Measurements from ENCODE around the gene TRIM54.

TRIM54 gene, protein sequence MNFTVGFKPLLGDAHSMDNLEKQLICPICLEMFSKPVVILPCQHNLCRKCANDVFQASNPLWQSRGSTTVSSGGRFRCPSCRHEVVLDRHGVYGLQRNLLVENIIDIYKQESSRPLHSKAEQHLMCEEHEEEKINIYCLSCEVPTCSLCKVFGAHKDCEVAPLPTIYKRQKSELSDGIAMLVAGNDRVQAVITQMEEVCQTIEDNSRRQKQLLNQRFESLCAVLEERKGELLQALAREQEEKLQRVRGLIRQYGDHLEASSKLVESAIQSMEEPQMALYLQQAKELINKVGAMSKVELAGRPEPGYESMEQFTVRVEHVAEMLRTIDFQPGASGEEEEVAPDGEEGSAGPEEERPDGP

DNA sequence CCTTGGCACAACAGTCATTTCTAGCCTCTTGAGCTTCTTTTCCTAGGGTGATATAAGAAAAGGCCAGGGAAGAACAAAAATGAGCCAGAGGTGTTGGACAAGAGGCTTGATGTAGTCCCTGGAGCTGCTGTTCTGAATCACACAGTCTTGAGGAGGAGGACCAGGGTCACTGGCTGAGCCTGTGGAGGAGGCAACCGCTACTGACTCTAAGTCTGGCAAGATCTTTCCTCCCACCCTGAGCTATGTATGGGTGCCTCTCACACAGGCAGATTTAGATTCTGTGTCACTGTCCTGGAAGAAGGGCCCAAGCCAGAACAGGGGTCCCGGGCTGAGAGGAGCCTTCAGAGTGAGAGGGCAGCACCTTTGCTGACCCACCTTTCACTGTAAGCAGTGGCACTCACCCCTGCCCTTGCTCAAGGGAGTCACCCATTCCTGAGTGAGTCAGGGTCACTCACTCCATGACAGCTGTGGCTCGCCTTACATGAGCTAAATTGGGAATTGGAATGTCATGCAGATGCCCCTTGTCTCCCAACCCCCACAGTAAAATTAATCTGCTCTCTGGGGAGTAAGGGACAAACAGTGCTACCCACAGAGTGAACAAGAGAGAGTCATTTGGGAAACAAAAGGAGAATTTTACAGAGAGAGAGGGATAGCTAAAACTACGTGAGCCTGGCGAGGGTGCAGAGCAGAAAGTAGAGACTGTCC is at the start of gene TRIM54:
Gene TRIM54 (plus strand): TSS at position 575 of the 705 bp plus-strand sequence. CDS start 303 bp downstream, outside the sequence.
- DNase-seq, result no peak

DNA sequence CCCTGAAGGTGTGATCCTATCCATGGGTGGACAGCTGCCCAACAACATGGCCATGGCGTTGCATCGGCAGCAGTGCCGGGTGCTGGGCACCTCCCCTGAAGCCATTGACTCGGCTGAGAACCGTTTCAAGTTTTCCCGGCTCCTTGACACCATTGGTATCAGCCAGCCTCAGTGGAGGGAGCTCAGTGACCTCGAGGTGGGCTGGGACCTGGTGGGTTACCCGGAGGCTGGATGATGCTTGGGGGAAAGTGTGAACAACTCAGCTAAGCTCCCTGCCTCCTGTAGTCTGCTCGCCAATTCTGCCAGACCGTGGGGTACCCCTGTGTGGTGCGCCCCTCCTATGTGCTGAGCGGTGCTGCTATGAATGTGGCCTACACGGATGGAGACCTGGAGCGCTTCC is 48.9 kb upstream of the TRIM54 start:
- DNase-seq, result no peak

DNA sequence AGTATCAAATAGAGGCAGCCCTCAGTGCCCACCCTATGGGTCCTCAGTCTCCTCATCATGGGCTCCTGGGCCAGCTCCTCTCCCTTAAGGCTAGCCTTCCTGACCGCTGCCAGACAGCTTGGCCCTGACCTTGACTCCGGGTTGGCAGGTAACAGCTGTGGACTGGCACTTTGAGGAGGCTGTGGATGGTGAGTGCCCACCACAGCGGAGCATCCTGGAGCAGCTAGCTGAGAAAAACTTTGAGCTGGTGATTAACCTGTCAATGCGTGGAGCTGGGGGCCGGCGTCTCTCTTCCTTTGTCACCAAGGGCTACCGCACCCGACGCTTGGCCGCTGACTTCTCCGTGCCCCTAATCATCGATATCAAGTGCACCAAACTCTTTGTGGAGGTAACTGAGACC is 46.1 kb upstream of the TRIM54 start:
- no peak for DNase-seq

DNA sequence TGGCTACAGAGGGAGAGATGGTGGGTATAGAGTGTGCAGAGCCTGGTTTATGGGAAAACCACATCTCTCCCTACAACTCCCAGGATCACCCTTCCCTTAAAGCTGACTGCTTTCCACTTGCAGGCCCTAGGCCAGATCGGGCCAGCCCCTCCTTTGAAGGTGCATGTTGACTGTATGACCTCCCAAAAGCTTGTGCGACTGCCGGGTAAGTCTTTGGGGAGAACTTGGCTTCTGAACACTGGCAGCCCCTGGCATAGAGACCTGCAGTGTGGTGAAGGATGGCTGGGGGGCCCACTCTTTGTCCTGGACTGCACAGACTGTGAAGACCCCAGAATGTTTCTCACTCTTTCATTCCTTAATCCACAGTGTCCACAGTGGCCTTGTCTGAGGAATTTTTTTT is 45.6 kb upstream of the TRIM54 start:
- DNase-seq, result no peak

DNA sequence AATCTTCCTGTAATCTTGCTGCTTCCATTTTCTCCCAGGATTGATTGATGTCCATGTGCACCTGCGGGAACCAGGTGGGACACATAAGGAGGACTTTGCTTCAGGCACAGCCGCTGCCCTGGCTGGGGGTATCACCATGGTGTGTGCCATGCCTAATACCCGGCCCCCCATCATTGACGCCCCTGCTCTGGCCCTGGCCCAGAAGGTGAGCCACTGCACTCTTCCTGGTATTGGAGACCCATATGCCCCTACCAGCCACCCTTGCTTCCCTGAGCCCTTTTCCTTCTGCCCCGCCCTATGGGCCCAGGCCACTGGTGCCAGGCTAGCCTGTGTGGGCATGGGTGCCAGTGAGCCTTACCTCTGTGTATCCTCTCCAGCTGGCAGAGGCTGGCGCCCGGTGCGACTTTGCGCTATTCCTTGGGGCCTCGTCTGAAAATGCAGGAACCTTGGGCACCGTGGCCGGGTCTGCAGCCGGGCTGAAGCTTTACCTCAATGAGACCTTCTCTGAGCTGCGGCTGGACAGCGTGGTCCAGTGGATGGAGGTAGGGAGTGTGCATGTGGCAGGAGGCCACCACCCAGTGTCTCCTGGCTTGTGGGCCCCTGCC is 44.8 kb upstream of the TRIM54 start:
- no peak for DNase-seq

DNA sequence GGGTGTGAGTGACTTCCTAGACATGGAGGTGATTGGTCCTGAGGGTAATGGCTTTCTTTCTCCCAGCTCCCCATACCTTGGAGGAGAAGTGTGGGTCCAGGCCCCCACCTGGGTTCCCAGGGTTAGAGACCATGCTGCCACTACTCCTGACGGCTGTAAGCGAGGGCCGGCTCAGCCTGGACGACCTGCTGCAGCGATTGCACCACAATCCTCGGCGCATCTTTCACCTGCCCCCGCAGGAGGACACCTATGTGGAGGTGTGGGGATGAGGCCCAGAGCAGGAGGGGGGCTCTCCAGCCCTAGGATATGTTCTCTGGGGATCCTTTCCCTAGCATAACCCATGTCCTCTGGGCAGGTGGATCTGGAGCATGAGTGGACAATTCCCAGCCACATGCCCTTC is 43.3 kb upstream of the TRIM54 start:
- no peak for DNase-seq

DNA sequence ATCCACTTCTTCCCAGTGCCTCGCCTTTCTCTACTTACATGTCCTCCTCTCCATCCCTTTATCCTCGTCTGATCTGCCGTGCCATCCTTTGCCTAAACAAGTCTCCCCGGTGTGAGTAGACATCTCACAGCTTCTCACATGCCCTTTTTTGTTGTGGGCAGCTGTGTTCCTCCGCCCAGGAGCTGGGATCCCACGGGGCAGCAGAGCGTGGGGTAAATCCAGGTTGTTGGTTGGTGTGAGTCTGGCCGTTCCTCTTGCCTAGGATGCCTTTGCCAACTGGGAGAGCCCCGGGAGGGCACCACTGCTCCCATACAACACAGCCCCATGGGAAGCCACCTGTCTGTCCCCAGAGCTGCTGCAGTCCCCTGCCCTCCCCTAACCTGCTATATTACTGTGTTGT is 41.8 kb upstream of the TRIM54 start:
- DNase-seq, result no peak

DNA sequence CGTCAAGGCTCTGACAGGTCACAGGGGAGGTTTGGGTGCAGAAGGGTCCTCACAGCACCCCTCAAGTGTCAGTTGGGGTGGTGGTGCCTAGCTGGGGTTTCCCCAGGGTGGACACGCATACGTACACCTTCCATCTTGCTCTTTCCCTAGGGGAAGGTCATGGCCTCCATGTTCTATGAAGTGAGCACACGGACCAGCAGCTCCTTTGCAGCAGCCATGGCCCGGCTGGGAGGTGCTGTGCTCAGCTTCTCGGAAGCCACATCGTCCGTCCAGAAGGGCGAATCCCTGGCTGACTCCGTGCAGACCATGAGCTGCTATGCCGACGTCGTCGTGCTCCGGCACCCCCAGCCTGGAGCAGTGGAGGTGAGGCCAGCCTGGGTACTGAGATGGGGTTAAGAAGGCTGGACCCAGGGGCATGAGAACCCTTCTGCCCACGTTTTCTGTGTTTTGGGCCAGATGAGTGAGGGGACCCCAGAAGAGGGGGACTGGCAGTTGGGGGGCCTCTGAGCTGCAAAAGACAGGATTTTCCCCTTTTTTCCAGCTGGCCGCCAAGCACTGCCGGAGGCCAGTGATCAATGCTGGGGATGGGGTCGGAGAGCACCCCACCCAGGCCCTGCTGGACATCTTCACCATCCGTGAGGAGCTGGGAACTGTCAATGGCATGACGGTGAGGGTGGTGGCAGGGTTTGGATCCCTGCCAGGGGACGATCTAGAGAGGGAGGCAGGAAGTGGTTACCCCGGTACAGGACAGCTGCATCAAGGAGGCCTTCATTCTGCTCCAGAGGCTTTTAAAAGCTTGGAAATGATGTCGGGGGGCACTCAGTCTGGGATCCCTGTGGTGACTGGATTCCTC is 40.2 kb upstream of the TRIM54 start:
- no peak for DNase-seq

DNA sequence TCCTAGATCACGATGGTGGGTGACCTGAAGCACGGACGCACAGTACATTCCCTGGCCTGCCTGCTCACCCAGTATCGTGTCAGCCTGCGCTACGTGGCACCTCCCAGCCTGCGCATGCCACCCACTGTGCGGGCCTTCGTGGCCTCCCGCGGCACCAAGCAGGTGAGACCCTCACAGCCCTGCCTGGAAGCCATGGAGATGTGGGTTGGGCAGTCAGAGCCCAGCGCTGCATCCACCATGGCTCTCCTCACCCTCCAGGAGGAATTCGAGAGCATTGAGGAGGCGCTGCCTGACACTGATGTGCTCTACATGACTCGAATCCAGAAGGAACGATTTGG is 39.6 kb upstream of the TRIM54 start:
- no peak for DNase-seq

DNA sequence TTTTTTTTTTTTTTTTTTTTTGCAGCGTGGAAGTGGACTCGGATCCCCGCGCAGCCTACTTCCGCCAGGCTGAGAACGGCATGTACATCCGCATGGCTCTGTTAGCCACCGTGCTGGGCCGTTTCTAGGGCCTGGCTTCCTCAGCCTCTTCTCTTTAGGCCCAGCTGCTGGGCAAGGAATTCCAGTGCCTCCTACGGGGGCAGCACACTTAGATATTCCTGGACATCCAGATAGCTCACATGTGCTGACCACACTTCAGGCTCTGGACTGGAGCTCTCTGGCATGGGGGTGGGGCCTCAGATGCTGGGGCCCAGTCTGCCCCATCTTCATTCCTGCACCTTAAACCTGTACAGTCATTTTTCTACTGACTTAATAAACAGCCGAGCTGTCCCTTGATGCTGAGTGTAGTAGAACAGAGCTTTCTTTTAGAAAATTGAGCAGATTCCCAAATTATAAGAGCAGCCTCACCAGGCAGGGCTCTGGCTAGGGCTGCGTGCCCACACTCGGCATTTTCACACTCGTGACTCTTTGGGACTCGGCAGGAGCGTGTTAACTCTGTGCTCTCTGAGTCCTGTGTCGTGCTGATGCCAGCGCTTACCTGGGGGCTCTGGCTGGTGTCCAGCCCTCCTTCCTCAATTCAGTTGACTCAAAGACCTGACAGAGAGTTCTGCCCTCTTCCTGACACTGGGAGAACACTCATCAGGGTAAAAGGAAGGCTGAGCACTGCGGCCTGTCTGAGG is 38.7 kb upstream of the TRIM54 start:
- DNase-seq, result no peak

DNA sequence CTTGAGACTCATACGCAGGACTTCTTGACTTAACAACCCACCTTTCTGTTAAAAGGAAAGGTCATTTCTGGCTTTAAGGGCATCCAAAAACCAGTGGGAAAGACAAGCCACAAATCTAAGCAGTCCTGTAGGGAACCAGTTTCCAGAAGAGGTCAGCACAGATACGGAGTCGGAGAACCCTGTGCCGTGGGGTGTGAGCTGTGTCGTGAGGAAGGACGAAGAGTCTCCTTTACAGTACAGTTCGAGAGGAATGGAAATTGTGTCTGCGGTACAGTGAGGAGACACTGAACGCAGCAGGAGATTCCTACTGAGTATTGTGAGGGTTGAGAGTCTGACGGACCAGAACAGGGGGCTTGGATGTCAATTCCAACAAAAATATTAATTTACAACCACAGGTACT is 37.1 kb upstream of the TRIM54 start:
- DNase-seq, result no peak

DNA sequence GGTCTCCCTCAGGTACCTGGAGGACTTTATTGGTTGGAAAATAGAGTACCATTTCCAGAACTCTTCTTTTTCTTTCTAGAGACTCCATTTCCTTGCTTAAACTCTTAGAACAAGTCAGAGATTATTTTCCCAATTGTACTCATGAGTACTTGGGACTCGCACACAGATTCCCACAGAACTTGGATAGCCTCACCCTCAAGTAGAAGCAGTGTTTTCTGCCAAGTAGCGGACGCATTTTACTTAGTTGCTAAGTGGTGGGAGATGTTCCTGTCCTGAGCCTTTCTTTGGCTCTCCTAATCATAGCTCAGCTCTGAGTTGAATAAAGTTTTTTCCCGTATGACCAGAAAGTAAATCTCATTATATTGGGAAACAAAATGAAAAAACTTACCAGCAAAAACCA is 36.6 kb upstream of the TRIM54 start:
- no peak for DNase-seq

DNA sequence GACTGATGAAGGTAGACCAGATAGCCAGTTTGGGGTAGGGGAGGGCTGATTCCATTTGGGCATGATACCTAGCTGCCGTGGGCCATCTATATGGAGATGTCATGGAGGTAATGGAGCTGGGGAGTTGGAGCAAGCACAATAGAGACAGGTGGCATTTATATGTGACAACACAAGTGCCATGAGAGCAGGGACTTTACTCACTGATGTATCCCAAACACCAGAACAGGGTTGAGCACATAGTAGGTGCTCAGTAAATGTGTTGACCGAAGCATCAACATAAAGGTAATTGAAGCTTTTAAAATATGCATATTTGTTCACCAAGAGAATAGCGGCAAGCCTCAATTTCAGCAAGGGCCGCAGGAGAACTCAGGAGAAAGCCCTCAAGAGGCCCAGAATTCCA is 34.3 kb upstream of the TRIM54 start:
- DNase-seq, result no peak

DNA sequence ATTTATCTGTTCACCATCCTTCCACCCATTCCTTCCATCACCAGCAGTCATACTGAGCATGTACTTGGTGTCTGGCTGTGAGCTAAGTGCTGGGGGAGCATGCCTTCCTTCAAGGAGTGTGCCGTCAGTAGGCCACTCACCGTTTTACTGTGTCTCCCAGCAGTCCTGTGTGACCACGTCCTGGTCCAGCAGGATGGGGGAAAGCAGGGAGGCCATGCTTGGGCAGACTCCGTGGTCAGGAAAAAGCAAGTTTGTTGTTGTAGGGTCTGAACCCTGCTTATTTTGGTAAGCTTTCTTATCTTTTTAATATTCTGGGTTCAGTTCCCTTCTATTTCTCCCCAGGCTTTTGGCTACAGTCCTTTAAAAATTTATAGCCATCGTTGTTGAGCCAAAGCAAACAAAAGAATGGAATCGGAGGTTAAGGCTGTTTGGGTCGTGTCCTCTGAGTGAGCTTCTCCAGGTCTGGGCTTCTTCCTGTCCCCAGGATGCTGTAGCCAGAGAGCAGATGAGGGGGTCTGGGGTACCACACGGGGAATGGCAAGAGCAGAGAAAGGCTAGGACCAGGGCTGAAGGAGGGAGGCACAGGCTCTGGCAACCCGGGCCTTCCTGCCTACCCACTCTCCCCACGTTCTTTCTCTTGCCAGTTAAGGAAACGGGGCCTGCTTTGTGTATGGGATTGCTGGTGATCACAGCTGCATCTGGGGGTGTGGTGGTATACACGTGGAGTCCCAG is 32.9 kb upstream of the TRIM54 start:
- DNase-seq, result no peak

DNA sequence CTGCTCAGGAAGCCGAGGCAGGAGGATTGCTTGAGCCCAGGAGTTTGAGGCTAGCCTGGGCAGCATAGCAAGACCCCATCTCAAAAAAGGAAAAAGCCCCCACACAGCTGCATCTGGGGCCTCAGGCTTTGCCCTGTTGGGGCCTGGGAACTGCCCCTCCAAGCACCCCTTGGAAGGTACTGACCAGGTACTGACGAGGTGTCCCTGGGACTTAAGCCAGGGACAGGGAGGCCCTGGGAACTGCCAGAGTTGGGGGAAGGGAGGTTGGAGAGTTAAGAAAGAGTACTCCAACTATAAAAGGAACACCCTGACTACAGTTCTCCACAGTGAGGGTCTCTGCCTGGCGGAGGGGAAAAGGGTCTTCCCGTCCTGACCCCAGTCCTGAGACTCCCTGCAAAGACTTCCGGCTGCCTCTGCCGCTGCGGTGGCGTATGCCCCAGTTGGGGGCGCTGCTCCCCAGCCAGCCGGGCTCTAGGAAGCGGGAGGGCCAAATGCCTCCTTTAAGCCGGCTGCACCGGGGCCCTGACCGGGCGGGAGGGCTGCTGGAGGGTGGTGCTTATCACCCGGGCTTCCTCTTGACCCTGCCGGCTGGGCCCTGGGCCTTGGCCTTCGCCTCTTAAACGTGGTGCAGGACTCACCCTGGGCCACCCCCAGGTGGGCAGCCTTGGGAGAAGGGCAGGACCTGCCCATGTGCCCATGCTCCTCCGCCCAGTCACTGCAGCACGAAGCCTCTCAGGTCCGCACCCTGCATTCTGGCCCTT is 32.2 kb upstream of the TRIM54 start:
- DNase-seq, result no peak

DNA sequence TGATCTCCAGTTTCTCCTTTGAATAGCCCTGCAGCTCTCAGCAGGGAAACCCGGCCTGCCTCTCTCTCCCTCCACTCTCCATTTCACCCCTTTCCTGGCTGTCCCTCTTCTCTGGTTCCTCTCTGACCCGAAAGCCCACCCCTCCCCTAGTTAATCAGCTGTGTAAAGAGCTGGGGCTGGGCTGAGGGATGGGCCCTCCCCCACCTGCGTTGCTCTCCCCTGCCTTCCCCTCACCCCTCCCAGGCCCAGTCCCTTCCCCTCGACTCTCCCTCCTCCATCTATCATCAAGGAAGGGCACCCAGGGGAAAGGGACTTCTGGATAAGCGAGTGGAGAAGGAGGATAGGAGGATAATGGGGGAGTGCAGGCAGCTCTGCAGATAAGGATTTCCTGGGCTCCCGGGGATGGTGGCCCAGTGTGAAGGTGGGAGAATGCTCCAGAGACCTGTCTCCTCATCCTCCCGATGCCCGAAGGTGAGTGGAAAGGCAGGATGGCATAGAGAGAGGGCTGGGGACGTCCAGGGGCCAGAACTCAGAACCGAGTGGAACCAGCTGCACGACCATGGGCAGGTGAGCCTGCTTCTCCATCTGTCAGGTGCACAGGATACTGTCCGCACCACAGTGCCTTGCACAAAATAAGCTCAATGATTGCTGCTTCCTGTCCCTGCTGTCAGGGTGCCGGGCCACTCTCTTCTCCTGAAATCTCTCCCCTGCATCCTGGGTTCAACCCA is 31.4 kb upstream of the TRIM54 start:
- no peak for DNase-seq

DNA sequence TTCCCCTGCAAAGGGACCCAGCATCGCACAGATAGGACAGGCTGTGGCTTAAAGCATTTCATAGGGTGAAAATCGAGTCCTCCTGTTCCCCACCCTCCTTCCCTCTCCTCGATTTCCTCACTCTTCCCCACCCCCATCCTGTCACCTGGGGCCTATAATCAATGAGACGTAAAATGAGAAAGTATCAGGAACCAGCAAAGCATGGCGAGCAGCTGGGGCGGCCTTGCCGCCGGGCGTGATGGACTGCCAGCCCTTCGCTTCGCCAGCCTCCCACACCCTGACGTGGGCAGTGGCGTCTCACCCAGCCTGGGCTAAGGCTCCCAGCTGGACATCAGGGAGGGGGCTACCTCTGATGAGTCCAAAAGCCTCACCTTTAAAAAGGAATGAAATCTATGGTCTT is 30.5 kb upstream of the TRIM54 start:
- DNase-seq, result no peak

DNA sequence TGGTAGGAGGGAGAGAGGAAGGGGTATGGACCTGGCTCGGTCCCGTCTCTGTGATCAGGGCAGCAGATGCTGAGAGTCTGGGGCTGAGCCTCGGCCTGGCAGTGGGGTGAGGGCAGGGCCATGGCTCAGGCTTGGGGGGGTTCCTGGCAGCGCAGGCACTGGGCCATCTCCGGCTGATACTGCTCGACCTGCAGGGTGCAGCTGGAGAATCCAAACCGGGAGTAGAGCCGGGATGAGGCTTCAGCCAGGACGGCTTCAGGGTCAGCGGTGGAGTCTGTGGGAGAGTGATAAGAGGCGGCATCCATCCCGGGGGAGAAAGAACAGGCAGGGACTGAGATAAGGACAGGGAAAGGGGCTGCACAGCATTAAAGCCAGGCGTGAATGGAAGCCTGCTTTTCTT is 27.0 kb upstream of the TRIM54 start:
- DNase-seq, result no peak

DNA sequence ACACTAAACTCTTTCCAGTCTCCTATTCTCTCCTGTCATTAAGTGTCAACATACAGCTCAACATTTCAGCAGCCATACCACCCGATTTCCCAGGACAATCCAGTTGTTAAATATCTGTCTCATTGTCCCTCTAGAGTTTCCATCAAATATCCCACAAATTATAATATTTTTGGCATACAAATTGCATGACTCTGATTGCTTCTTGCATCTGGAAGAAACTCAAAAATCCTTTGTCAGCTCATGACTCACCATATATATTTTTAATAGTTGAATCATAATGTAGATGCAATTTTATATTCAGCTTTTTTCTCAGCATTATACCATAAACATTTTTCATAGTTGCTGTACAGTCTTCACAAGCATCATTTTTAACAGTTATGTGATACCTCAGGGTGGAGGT is 26.6 kb upstream of the TRIM54 start:
- no peak for DNase-seq

DNA sequence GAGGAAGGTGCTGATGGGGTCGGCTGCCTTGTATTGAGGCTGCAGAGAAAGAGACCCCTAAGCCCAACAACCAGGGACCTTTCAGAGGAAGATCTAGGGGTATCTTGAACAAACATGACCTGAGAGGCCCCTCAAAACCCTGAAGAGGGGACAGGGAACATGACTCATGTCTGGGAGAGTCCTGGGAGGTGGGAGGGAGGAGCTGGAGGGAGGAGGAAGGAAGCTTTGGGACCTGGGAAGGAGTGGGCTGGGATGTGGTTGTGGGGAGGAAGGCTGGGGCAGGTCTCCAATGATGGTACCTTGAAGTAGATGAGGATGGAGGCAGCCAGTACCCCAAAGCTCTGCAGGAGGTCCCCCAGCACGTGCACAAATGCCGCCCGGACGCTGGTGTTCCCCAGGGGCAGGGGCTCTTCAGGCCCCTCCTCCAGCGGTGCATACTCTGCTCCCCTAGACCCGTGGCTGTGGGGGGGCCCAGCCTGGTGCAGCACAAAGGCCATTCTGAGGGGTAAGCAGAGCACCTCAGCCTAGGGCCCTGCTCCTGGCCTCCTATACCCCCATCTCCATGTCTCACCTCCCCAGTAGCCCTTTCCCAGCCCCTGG is 25.3 kb upstream of the TRIM54 start:
- no peak for DNase-seq

All from right forelimb (tissue), 1 donor.